NOMO-1 treated with DMSO at 0.1 percent for 48 hours (cell line): Measurements from ENCODE around the gene ZIC5.

ENCODE experiments used
- DNase-seq: peaks from one replicate; lab custom pipeline; 2025; ENCODE audit not compliant: unreplicated experiment; lab: John Stamatoyannopoulos, UW

ZIC5 gene

GRCh38 chr13:99976575-99976974, 5.0 kb upstream of the ZIC5 start:
- no peak for DNase-seq

- no peak for DNase-seq
Measured at GRCh38 chr13:99975626-99976025, 4.1 kb upstream of the ZIC5 start.

GRCh38 chr13:99974939-99975561, 3.5 kb upstream of the ZIC5 start:
- no peak for DNase-seq

DNA sequence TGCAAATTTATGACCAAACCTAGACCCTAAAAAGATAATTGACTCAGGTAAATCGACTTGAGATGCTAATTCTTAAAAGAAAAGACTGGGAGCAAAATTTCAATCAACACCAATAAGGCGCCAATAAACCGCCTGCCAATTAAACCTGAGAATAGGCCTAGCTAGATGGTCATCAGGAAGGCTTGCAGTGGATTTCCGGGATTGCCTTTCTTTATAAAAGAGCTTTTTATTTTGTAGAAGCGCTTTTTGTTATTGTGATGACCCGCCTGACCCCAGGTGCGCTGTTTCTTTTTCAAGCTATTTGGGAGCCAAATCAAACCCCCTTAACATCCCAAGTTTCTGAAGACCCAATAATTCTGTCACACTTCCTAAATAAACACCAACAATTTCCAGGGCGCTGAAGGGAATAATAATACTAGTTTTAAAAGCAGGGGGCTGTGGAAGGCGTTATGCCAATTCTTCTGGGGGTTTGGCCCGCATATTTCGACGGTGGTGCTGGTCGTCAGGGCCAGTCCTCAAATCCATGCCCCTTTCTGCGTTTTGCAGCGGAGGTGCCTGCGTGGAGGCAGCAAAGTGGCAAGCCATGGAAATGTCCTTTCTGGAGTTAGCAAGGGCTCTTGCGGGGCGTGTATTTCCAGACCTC, 2.9 kb upstream of the ZIC5 start:
- no peak for DNase-seq

GRCh38 chr13:99973808-99974185, 2.2 kb upstream of the ZIC5 start:
- no peak for DNase-seq

DNA sequence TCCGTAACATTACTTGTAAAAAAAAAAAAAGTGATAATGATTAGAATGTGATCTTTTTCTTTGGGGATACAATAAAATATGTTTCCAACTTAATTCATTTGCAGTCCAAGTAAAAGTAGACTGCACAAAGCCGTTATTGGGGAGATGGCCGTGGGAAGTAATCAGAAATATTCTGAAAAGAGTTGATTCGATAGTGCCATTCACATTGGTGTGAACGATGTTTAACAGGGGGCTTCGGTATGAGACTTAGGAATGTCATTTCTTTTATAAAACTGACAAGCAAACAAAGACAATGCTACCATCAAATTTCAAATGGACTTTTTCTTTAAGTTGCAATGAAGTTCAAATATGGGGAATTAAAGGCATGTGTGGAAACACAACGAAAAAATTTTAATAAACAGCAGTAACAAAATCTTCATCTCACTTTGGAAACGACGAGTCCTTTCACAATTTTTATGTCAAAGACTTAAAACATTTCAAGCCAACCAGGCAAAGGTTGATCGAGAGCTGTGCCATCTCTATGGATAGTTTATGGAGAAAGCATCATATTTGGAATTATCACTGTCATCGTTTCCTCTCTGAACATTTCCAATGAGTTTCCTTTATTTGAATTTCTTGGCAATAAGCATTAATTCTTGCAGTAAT, 1.7 kb upstream of the ZIC5 start:
- DNase-seq = no peak

GRCh38 chr13:99972190-99972731, 694 bp upstream of the ZIC5 start:
- no peak for DNase-seq

- DNase-seq = no peak
Measured at GRCh38 chr13:99970651-99971575, 654 bp downstream of the ZIC5 start.

DNA sequence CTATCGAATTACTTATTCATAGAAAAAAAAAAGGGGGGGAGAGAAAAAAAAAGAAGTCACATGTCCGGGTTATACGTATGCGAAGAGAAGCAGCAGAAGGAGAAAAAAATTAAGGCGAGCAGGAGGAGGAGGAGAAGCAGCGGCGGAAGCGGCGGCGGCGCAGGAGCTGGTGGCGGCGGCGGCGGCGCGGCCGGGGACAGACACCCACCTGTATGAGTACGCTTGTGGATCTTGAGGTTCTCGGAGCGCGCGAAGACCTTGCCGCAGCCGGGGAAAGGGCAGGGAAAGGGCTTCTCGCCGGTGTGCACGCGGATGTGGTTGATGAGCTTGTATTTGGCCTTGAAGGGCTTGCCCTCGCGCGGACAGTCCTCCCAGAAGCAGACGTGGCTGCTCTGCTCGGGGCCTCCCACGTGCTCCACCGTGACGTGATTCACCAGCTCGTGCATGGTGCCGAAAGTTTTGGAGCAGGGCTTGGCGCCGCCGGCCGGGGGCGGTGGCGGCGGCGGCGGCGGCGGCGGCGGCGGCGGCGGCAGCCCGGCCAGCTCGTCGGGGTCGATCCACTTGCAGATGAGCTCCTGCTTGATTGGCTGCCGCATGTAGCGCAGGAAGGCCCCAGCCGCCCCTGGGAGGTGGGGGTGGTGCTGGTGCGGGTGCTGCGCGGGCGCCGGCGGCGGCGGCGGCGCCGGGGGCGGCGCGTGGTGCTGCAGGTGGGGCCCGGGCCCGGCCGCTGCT, 1.5 kb downstream of the ZIC5 start:
- DNase-seq = no peak

DNA sequence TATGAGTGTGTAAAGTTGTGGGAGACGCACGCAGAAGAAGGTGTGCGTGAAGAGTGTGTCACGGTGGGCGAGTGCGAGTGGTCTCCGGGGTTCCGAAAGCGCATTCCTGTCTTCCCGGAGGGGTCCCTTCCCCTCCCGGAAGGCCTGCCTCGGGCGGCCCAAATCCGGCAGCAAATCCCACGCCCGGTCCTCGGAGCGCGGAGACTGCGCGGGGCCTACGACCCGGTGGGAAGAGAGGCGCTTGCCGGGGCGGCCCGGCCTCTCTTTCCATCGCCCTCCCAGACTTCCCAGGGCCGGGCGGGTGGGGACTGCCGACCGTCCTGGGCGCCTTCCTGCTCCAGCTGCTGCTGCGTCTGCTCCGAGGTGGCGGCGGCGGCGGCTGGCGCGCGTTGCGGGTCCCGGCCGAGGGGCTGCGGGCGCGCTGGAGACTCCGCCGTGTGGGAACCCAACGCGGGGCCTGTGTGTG, 2.1 kb downstream of the ZIC5 start:
- DNase-seq = no peak

DNA sequence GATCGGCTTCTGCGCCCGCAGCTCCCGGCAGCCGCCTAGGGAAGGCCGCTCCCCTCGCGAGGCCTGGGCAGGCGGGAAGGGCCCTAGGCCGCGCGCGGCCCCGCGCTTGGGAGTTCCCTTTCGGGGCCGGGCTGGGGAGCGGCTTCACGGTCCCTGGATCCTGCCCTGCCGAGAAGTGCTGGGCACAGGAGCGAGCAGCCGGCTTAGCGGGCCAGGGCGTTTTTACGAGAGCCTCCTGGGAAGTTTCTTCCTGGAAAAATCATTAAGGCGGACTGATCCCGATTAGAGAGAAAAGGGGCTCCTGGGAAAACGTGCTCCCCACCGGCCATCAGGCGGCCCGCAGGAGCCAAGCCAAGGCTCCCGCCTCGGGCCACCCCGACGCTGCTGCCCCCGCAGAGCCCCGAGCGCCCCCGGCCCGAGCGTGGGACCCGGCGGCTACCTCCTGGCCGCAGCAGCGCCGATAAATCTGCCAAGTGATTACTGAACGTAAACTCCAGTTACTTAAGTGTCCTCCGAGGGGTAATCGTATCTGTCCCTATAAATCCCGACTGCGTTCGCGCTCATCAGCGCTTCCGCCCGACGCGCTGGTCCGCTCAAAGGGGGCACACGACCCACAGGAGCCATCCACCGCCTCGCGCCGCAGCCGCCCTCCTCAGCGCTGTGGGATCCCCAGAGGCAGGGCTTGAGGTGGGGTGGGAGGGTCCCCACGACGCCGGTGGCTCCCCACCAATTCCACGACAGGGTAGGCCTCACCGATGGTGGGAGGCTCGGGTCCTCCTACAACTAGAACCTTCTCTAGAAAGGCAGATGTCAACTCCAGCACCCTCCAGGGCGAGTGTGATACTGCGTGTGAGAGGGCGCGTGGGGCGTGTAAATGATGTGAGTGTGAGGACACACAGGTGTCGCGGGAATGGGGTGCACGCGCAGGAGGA, 2.8 kb downstream of the ZIC5 start:
- DNase-seq = no peak

GRCh38 chr13:99967869-99968520, 3.6 kb downstream of the ZIC5 start:
- no peak for DNase-seq

DNA sequence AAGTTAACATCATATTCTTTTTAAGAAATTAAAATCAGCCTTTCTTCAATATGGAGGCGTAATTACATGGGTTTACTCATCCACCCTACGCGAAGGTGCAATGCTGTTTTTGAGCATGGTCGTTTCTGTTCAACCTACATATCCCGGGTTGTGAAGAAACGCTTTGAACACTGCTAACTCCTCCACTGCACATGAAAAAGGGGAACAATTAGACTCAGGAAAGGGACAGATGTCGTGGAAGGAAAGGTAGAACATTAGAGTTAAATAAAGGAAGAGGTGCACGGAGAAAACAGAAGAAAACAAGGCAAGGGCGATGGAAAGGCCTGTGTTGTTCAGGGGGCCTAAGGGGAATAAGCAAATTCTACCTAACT, 4.1 kb downstream of the ZIC5 start:
- no peak for DNase-seq

DNA sequence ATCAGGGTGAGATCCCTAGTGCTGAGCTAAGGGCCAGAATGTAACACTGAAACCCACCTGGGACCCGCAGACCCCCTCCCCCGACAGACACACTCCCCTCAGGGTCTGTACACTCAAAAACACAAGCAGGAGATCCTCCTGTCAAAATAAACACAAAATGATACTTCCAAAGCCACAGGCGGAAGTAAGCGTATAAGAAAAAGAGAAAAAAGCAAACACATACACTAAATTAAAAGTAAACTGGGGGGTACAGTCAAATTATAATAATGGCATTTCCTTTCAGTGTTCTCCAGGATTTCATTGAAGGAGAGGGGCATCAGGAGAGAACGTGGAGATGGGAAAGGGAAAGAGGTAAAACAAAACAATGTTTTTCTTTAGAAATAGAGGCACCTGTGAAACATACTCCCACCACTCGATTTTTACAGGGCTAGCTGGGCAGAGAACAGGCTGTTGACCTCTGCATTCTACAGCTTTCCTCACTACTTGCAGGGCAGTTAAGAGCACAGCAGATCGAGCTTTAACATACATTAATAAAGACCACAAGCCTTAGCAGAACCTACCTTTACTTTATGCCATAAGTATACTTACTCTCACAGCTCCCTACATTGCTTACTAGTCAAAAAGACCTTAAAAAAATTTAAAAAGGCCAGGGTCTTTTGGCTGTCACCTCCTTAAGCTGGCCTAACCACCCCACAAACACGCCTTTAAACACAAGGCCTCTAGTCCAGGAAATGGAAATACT, 5.3 kb downstream of the ZIC5 start:
- DNase-seq = no peak

- no peak for DNase-seq
Measured at GRCh38 chr13:99965329-99966000, 6.1 kb downstream of the ZIC5 start.

DNA sequence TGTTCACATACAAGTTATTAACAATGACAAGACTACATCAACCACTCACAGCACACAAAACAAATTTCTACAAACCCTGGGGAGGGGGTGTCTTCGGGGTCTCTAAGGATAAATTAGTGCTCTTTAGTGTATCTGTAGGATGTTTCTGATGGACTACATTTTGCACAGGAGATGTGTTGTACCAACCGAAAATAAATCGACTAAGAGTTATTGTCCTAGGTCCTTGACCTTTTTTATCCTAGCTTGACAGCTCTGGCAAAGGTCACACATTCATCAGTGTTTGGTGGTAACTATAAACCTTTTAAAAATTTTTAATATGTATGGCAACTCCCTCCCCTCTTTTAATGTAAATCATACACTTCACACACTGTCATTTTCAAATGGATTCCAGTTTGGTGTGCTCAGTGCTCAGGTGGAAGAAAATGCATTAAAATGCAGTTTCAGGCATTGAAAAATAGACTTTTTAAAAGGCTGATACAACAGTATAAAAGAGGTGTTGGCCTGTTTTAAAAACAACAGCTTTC, 7.7 kb downstream of the ZIC5 start:
- DNase-seq = no peak

GRCh38 chr13:99962242-99962641, 9.3 kb downstream of the ZIC5 start:
- no peak for DNase-seq
